NCI-H1436 (cell line): Measurements from ENCODE around the gene RCOR2.

Experiments
- DNase-seq: peaks from one replicate; lab custom pipeline; 2025; lab: John Stamatoyannopoulos, UW

RCOR2 gene

DNA sequence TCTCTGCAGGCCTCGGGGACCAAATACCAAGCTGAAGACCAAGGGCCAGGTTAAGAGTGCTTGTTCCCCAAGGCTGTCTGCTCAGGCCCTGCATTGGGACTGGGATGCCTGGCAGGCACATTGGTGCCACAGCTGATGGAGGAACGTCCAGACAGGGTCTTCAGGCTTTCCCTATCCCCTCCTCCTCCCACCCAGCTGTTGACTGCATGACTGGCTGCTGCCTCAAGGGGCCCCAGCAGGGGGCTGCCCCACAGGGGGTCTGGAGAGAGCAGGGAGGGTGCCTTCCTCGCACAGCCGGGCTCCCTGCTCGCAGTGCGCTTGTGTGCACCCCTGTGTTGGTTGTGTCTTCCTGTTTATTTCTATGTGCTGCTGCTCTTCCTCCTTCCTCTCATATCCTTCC is 9.9 kb downstream of the RCOR2 start:
- DNase-seq = no peak

DNA sequence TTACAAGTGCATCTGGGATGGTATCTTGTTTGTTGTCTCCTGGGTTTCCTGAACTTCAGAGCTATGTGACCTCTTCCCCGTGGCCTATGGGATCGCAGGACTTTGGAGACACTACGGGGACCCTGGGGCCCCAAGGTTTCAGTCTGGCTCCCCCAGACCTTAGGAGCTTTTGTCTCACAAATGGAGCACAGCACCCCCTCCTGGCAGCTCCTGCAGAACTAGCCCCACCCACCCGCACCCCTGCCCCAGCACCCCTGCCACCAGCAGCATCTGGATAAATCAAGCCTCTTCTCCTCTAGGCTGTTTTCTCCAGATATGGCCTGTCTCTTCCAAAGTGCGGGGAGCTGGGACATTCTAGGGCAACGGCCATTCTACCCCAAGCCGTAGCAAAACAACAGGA is 10.4 kb downstream of the RCOR2 start:
- no peak for DNase-seq

DNA sequence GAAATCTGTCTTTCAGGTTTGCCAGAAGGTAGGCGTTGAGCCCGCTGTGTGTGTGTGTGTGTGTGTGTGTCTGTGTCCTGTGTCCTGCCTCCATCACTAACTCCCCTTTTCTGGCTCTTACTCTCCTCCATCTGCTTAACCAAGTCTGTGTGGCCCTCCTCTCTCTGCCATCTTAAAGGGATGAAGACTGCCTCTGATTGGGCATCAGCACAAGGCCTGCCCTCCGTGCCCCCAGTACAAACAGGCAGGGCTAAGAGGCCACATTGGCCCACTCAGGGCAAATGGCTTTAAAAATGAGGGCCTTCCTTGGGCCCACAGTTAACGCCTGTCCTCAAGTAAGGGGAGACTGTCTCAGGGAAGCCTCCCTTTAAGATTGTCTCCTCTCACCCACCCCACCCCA is 10.9 kb downstream of the RCOR2 start:
- no peak for DNase-seq

DNA sequence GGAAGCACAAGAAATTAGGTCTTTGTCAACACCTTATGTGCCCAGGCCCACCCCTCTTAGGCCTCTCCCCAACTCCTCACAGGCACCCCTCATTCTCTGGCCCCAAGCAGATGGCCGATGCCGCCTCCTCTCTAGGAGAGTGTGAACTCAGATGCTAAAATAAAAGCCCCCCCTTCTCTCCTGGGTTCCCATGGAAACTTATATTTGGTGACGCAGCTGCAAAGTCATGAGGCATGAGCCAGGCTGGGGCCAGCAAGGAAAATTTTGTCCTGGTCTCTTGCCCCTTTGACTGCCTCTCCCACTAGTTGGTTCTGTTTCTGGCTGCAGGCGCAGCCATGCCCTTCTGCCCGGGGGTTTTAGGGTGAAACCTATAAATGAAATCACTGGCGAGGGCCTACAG is 11.8 kb downstream of the RCOR2 start:
- DNase-seq = no peak

DNA sequence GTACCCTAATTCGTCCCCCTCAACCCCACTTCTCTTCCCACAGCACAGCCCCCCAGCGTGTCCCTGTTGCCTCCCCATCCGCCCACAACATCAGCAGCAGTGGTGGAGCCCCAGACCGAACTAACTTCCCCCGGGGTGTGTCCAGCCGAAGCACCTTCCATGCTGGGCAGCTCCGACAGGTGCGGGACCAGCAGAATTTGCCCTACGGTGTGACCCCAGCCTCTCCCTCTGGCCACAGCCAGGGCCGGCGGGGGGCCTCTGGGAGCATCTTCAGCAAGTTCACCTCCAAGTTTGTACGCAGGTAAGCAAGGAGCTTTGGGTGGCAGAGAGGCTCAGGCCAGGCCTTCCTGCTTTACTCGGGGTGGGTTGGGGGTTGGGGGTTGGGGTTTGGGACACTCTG is 12.2 kb downstream of the RCOR2 start:
- DNase-seq = no peak

DNA sequence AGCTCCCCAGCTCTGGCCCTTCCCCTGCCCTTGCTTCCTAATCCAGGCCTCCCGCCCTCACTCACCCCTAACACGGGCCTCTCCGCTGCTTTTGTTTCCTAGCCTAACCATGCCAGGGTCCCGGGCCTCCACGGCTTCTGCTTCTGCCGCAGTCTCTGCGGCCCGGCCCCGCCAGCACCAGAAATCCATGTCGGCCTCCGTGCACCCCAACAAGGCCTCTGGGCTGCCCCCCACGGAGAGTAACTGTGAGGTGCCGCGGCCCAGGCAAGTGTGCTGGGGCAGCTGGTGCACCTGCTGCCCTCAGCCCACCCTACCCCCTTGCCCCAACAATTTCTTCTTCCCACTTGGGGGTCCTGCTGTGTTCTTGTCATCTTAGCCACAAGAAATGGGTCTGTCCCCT is 13.1 kb downstream of the RCOR2 start:
- DNase-seq = no peak

DNA sequence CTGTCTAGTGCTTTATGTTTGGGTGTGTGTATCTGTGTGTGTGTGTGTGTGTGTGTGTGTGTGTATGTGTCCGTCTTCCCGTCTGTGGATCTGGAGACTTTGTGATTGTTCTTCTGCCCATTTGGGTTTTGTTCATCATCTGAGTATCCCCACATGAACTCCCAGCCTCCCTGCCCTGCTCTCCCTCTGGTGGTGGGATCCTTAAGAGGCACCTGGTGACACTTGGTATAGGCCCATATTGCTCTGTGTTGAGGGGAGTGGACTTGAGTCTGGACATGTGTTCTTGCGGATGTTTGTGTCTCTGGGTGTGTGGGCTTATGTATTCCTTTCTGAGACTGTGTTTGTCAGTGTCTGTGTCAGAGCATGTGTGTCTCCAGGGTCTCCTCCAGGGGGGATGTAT is 15.3 kb downstream of the RCOR2 start:
- no peak for DNase-seq

DNA sequence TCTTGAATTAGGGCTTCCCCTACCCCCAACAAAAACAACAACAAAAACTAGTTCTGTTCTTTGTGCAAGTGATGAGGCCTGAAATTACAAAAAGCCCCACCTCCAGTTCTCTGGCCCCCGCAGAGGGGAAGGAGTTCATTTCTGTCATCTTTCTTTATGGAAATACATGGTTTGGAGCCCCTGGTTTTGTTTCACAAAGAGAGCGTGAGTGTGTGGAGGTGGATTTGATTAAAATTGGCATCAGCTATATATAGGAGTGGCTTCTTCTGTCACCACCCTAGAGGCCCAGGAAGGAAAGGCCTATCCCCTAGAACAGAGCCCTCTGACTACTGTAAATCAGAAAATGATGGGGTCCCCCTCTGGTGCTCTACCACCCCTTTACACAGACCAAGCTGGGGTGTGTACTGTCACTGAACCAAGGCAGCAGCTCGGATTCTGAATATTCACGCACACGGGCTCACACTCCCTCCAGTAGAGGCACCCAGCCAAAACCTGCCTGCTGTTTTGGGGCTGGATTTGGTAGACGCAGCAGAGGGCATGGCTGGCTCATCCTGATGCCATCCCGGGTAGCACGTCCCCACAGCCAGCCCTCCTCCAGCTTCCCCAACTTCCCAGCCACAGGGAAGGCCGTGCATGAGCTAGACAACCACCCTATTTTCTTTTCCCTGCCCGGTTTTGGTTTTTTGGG is 19.4 kb downstream of the RCOR2 start:
- DNase-seq = no peak

DNA sequence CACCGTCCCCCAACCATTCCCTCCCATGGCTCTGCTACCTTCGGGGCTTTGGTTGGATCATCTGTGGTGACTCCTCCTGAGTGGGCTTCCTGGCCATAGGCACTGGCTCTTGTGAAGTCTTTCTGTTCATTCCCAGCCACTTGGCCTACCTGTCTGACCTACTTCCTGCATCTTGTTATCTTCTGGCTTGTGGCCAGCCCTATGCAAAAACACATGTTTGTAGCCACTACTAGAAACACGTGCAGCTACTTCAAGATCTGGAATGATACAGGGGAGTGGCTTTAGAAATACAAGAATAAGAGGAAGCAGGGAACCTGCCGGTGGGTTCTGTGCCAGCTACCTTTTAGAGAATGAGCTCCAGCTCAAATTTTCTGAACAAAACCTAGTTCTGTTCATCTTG is 20.9 kb downstream of the RCOR2 start:
- DNase-seq = no peak

DNA sequence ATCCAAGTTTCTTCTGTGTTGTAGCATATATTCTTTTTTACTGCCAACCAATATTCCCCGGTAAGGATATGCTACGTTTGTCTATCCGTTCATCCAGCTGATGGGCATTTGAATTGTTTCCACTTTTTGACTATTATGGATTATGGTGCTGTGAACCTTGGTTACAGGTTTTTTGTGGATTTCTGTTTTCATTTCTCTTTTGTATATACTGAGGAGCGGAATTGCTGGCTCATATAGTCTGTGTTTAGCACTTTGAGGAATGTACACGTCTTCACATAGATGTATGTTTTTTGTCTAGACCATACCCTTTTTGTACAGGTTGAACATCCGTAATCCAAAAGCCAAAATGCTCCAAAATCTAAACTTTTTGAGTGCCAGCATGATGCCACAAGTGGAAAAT is 23.6 kb downstream of the RCOR2 start:
- no peak for DNase-seq

DNA sequence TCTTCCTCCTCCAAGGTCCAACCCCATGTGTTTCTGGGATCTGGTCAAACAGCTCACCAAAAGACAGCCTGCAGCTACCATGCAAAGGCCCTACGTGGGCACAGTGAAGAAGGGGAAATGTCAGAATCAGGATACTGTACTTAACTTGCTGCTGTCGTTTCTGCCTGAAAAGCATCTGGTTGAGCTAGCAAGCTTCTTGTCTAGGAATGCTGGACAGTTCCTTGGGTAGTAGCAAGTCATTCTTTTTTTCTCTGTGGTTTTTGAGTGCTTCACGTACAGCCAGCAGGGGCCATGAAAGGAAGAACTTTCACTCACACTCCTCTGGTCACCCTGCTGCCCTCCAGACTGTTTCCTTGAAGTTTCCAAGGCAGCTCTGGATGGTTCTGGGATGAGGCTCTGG is 24.7 kb downstream of the RCOR2 start:
- DNase-seq = no peak

DNA sequence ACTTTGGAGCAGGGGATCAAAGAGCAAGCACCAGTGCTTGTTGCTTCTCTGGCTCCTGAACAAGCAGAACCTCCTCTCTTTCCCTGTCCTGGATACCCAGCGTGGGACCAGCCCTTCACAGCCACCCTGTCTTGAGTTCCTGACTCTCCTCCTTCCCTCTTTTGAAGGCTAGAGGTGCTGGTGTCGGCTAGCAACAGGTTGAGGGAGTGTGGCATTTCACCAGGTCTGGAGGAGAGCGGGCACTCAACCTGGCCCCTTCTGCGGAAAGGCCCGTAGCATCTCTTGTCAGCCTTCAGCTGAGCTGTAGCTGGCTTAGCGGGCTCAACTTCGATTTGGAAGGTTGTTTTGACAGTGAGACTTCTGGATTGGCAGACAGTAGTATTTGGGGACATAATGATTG is 26.6 kb downstream of the RCOR2 start:
- DNase-seq = no peak

DNA sequence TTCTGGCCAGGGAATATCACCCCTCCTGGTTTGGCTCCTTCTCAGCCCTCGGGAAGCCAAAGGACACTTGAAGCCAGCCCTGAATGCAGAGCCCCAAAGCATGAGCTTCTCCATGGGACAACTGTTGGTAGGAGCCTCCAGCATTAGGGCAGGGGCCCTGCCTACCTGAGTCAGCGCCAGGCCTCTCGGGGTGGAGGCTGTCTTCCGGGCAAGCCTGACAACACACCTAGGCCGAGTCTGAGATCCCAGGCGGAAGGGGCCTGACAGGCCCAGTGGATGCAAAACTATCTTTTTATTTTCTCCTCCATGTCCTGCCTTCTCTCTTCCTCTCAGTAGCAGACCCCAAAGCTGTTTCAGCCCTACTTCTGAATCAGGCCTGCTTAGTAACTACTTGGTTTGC is 27.6 kb downstream of the RCOR2 start:
- no peak for DNase-seq

DNA sequence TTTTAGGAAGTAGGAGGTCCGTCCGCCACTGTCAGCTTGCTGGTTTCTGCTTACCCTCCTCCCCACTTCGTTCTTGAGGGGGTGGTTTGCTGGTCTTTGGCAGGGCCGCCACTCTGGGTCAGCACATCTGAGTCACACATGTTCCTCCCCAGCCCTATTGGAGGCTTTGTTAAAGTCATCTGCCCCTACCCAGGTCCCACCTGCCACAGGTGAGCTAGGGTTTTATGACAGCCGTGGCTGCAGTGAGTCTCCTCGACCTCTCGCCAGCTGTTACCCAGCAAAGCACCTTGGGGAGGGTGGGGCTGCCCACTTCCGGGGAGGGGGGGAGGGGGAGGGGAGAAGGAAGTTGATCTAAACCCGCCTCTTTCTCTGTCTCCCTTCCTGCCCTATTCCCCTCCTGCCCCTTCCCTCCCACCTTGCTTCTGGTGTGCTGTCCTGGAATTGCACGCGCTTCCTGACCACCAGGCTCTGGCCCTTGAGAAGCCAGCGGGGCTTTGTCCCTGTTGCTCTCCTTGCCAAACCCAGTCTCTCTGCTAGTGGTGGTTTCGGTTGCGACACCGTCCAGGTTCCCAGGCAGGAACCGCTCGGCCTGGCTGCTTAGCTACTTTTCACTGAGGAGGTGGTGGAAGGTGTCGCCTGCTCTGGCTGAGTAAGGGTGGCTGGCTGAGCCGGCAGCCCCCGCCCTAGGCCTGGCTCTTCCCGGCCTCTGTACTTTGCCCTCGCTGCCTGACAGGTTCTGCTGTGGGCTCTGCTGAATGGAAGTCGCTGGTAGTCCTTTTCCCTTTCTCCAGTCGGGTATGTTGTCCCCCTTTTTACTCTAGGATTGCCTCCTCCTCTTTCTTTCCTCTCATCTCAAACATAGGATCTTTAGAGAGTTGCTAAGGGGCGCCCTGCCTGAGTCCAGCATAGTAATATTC is 28.5 kb downstream of the RCOR2 start:
- no peak for DNase-seq

DNA sequence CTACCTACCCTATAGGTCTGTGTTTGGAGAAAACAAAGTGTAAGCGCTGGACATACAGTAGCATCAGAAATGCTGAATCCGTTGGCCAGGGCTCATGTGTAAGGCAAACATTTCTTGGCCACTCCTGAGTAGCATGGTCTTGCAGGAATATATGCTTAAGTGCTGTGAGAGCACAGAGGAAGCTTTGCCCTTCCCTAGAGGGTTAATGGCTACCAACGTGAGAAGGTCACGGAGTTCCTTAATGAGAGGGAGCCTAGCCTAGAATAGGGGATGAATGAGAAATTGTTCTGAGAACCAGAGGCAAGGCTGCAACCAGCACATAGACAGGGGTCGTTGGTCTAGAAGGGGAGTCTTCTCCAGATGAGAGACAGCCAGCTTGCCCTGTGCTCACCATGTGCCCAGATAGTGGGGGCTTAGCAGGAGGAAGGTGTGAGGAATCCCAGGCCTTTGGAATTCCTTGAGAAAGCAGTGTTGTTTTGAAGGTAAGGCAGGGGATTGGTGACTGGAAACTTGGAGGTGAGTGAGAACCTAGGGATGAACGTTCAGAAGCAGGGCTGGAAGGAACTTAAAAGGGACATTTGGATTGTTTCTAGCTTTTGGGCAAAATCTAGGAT is 29.5 kb downstream of the RCOR2 start:
- no peak for DNase-seq

DNA sequence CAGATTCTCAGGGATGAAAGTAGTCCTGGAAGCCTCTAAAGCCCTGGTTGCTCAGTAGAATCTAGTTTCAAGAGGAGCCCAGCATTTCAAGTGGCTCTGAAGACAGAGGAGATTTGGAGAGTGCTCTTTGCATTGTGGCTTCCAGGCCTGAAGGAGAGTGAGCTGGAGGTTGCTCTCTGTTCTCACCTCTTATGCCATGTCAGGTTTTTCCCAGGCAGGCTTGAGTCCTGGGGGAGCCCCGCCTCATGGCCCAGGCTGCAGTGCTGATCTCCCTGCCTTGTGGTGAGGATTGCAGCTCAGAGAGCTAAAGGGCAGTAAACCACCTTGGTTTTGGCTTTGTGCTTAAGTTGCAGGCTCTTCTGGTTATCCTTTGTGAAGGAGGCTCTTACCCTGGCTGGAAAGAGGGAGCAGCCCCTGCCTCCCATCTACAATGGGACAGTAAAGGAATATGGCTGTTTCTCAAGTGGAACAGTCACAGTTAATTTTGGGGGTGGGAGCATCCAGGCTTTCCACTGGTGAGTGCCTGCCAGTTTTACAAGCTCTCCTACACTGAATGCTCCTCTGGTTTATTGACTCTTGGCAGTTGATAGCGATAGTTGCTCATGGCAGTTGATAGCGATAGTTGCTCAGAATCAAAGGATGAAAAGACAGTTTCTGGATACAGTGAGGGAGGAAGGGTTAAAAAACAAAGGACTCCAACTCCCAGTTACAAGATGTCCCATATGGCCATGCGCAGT is 32.6 kb downstream of the RCOR2 start:
- no peak for DNase-seq

DNA sequence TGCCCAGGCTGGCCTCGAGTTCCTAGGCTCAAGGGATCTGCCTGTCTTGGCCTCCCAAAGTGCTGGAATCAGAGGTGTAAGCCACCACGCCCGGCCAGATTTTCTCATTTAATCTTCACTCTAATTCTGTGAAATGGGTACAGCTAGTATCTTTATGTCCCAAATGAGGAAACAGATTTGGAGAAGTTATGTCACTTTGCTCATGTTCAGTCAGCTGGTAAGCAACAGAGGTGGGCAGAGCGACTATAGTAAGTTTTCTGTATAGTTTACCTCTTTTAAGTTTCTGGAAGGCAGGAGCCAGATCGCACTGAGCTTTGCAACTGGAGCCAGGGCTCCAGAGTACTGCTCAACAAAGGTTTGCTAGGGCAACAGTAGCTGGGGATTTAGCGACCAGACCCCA is 33.2 kb downstream of the RCOR2 start:
- DNase-seq = no peak

DNA sequence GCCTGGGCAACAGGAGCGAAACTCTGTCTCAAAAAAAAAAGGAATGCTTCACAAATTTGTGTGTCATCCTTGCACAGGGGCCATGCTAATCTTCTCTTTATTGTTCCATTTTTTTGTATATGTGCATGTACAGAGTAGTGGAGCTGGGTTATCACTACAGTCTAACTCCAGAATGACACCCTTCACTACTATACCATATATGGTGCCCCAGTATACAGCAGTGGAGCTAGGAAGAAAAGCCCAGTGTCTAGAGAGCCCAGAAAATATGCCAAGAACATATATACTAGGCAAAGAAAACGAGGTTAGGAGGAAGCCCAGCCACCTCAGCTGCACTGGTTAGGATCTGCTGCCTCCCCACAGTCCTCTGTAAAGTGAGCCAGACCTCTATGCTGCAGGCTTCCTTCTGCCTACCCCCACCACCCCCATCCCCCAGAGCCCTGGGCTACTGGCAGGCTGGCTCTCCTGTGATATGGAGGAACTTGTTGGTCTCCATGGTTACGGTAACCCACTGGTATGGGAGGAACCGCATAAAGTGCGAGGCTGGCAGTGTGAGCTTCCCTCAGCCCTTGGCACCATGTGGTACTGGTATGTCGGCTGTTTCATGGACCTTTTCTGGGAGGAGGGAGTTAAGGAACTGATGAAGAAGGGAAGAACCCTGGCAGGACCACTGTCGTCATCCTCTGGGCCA is 34.3 kb downstream of the RCOR2 start:
- DNase-seq = no peak

DNA sequence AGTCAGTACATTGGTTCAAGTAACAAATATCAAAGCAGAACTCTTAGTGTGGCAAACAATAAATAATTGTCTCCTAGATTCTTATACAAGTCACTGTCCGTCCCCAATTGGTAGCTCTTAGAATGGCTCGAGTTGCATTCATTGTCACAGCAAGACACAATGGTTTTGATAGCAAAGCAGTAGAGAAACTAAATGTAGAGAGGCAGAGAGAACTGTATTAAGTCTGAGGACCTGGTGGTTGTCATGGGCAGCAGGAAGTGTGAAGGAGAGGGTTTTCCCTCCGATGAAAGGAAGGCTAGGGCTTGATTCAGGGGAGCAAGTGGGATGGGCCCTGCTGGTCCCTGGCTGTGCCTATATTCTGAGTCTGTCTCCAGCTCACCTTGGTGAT is 36.6 kb downstream of the RCOR2 start:
- no peak for DNase-seq

DNA sequence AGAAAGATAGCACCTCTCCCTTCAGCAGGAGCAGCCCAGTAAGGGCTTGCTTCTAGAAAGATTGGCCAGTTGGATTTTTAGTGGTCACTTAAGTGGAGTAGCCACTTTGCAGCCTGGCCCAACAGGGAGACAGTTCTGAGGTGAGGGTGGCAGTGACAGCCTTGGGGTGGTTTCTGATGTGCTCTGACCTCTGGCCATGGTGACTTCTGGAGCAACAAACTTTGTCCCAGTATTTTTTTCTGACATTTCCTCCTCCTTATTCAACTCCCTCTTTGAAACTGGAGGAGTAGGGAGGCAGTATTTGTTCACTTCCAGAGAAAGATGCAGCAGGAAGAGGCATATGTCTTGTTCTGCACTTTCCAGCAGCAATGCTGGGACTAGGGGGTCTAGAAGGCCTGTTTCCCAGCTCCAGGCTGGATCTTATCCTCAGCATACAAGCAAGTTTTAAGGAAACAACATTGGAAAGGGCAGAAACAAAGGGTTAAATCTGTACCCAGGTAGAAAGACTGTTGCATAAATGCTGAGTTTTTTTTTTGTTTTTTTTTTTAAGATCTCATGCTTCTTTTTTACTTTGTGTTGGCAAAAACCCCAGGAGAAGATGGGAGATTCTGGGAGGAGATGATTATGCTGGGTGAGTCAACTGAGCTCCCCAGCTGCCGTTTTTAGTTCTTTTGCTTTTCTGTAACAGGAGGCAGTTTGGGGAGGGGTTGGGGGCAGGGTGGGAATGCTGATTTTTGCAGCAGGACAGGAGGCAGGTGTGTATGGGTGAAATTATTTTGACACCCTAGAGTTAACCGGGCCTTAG is 37.2 kb downstream of the RCOR2 start:
- no peak for DNase-seq

DNA sequence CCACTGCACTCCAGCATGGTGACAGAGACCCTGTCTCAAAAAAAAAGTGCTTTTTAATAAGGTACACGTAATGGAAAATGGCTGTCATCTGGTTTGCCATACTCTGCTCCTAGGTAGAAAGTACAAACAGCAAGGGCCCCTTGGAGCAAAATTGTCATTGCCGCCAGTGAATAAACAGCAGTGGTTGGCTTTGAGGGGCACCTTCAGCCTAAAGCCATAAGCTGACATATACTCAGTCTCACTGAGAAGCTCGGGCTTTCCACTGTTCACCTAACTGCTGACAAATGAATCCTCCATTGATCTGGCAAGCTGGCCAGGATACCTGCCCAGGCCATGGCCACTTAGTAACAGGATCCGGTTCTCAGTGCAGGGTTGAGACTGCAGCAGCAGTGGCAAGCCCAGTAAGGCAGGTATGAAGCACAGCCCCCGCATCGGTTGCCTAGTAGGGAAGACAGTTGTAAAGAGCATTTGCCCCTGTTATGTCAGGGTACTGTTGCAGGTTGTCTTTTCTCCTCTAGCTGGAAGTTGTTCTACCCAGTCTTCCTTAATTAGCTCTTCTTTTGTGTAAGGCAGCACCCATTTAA is 39.2 kb downstream of the RCOR2 start:
- no peak for DNase-seq
